Measurements from ENCODE around the gene TMED9.

DNA sequence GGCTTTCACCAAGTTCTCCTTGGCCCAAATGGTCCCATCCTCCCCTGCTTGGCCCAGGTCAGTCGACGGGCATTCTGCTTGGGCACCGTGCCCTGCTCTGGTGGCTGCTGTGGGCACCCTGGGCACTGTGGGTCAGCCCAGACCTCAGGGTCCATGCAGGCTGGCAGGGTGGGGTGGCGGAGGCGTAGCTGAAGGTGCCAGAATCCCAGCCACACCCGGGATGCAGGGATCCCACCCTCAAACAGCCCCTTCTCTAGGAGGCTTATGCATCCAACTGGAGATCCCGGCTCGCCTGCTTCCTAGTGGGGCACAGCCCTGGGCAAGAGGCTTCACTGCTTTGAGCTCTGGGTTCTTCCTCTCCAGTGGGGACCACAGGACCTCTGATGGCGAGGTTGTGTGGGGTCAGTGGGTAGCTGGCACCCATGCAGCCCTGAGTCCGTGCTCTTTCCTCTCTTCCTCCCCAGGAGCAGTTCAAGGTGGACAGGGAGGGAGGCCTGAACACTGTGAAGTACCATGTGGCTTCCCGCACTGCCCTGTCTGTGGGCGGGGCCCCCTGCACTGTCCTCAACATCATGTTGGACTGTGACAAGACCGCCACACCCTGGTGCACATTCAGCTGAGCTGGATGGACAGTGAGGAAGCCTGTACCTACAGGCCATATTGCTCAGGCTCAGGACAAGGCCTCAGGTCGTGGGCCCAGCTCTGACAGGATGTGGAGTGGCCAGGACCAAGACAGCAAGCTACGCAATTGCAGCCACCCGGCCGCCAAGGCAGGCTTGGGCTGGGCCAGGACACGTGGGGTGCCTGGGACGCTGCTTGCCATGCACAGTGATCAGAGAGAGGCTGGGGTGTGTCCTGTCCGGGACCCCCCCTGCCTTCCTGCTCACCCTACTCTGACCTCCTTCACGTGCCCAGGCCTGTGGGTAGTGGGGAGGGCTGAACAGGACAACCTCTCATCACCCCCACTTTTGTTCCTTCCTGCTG is 17.4 kb downstream of the TMED9 start:
- TF ChIP-seq, protein P1, sequence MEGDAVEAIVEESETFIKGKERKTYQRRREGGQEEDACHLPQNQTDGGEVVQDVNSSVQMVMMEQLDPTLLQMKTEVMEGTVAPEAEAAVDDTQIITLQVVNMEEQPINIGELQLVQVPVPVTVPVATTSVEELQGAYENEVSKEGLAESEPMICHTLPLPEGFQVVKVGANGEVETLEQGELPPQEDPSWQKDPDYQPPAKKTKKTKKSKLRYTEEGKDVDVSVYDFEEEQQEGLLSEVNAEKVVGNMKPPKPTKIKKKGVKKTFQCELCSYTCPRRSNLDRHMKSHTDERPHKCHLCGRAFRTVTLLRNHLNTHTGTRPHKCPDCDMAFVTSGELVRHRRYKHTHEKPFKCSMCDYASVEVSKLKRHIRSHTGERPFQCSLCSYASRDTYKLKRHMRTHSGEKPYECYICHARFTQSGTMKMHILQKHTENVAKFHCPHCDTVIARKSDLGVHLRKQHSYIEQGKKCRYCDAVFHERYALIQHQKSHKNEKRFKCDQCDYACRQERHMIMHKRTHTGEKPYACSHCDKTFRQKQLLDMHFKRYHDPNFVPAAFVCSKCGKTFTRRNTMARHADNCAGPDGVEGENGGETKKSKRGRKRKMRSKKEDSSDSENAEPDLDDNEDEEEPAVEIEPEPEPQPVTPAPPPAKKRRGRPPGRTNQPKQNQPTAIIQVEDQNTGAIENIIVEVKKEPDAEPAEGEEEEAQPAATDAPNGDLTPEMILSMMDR (optimal IDR thresholded peaks at IDR 0.05 in 1 of 3, IDR thresholded peaks at IDR 0.05 in 1 of 3, conservative IDR thresholded peaks at IDR 0.05 in 1 of 3; ENCODE audit: extremely low read depth in 1 of 3, insufficient read depth in 2 of 3, low read length in 3 of 3) = no peak
- TF ChIP-seq EZH2 (IDR thresholded peaks at IDR 0.05; ENCODE audit: low read length) = no peak
